ENCODE measurements around the gene ADIPOR2. TPM values are rescaled to one million over a fixed set of nuclear protein-coding genes. Genes with fewer than 3 reads are reported as not detected.

ADIPOR2 gene
- polyA plus RNA-seq, 1 donor, result 26.6 TPM

DNA sequence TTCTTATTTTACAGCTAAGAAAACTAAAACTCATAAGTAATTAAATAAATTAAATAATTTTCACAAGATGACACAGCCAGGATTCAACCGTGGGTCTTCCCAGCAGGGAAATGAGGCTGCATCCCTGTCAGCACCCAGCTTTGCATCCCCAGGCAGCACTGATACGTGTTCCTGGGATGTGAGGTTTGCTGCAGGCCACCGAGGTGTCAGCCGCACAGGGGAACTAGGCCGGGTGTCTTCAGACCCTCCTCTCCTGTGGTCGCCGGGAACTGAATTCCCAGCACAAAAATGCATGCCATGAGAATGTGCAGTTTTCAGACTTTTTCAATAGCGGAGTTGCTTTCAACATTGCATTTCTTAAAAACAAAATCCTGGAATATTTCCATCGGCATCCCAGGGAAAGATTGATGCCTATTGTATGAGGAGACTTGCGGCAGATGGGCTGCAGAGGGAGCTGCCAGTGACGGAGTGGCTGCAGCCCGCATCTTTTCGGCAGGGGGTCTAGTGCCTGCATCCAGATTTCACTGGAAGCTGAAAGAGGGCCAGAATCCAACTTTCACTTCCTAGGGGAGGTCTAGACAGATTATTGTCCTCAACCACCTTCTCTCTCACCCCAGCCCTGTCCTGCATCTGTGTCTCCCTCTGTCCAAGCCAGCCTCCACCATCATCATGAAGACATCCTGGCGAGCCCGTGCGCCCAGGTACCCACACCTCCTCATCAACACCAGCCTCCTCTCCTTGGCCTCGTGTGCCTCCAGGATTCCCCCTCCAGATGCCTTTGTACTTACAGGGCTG, 142.1 kb downstream of the ADIPOR2 start:
- no peak for DNase-seq

DNA sequence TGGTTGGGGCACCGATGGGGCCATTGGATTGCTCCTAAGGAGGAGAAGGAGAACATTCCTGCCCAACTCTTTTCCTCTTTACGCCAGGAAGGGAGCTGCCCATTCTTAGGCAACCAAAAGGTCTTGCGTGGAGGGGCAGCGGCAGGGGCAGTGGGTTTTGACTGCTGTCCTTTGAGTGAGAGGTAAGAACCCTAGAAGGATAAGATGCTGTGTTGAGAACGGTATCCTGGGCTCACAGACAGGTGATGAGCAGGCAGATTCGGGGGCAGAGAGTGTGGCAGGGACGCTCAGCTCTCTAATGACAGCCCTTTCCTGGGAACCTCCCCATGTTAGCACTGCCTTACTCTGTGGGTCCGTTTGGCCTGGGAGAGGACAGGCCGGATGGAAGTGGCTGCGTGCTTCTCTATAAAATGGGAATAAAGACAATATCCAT, 142.7 kb downstream of the ADIPOR2 start:
- DNase-seq, result no peak

DNA sequence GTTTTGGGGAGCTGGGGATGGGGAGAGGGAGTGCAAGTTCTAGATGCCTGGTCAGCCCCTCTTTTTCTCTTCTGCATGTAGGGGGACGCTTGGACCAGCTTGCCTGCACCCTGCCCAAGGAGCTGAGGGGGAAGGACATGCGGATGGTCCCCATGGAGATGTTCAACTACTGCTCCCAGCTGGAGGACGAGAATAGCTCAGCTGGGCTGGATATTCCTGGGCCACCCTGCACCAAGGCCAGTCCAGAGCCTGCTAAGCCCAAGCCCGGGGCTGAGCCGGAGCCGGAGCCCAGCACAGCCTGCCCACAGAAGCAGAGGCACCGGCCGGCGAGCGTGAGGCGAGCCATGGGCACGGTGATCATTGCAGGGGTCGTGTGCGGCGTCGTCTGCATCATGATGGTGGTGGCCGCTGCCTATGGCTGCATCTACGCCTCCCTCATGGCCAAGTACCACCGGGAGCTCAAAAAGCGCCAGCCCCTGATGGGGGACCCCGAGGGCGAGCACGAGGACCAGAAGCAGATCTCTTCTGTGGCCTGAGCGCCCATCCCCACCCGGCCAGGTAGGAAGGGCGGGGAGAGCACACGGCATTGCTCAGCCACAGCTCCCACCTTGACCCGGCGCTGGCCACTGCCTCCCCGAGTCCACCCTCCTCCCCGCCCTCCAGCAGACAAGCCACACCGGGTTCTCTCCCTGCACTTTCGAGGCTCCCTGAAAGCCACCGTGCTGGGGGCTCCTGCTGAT, 143.5 kb downstream of the ADIPOR2 start:
- no peak for DNase-seq

DNA sequence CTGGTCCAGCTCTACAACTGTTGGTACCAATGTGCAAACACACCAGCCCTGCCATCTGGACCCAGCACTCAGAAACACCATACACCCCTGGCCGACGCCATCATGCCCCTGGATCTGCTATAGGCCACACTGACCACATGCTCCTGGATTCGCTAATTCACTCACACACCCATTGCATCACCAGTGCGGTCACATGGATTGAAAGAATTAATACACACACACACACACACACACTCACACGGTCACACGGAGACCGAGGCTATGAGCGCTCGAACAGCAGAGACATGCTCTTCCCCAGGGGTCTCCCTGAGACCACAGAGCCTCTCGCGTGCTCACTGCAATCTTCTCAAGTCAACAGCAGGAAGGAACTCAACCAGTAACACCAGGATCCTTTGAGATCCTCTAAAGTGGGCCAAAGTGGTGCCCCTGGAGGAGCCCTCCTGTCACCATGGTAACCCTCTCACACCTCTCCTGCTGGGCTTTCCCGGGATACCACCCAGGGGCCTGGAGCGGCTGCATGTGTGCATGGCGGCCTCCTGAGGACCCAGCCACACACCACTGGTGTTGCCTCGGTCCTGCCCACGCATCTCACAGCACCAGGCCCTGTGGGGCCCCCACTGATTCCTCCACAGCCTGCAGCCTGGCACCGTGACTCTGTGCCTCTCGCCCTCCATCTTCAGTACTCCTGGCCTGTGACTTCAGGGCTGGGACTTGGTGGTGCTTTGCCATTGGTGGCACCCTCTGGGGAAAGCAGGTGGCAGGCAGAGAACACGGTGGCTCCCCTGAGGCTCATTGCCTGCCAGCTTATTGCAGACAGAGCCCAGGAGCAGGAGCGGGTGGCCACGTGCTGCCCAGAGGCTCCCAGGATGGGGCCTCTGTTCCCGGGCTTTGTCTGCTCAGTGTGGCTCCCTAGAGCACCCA, 144.6 kb downstream of the ADIPOR2 start:
- no peak for DNase-seq

DNA sequence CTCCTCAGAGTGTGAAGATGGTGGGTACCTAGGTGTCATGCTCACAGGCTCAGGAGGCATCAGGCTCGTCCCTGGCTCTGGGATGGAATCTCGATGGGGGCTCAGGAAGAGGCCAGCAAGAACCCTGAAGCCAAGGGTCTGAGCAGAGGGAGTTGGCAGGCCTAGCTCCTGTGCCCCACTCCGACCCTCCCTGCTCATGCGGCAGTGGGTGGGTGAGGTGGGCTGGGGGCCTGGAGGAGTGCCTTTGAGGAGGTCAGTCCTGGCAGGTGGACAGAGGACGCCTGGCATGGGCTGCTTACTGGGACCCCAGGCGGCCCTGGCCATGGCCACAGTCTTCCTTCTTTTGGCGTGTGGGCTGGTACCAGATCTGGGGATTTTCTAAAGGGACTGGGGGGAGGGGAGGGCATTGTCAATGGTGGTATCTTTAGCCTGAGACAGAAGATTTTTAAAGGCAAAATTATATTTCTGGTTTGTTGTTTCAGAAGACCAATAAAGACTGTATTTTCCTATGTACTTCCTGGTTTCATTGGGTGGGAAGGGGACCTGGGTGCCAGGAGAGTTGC, 145.5 kb downstream of the ADIPOR2 start:
- no peak for DNase-seq

DNA sequence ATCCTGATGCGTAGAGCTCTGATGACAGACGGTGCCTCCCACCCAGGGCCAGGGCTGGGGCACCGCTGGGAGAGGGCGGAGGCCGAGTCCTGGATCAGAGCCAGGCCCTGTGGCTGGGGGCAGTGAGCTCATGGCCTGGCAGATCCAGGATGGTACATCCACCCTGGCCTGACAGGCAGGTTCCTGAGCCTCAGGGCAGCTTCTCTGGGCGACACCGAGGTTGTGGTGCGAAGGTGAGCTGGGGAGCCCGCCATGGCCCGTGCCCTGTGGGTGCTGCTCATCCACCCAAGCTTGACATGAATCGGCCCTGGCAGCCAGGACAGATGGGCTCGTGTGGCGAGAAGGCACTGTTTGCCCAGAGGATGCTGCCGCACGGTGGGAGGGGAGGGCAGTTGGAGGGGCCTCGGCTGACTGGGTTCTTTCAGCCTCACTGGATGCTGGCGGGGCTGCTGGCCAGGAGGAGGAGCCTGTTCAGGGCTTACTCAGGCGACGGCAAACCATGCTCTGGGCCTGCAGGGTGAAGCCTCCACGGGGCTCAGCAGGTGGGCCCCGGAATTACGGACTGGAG, 146.1 kb downstream of the ADIPOR2 start:
- DNase-seq, result no peak

DNA sequence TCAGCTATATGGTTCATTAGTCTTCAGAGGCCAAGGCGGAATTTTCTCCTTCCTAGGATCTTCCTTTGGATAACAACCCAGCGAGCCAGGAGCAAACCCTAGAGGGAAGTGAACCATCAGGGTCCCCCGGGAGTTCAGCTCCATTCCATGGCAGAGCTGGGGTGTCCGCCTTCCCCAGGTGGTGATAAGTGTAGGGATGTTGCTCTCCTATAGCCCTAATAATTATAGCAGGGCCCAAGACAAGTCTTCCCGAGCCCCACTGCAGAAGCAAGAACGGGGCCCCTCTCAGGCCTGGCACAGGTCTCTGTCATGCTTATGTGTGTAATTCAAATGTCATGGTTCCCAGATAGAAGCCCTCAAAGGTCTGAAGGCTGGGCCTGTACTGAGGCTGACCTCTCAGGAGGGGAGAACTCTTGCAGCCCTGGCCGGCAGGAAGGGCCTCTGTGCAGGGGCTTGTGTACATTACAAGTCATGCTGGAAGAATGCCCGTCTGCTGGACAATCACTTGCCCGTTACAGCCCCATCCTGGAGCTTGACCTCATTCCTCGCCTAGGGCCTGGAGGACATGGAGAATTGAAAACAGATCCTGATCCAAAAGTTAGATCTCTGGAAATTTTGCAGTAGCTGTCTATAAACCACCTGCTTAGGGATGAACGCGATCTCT, 146.8 kb downstream of the ADIPOR2 start:
- no peak for DNase-seq

Other genes with a start within 250 kb of the ADIPOR2 start
- 5.5 TPM for gene FBXL14, start 96.5 kb upstream of the ADIPOR2 start, polyA plus RNA-seq (ENCODE audit: insufficient read length)
- gene WNT5B, start 61.8 kb upstream of the ADIPOR2 start, polyA plus RNA-seq (ENCODE audit: insufficient read length), result 34.0 TPM
- gene LRTM2, start 129.5 kb downstream of the ADIPOR2 start, polyA plus RNA-seq (ENCODE audit: insufficient read length), result 0.31 TPM
- gene CACNA2D4, start 227.6 kb downstream of the ADIPOR2 start, polyA plus RNA-seq (ENCODE audit: insufficient read length), result 3.3 TPM

All from hindlimb muscle (tissue), 1 donor.